ENCODE measurements around the gene VPS4B. TPM values are rescaled to one million over a fixed set of nuclear protein-coding genes. Genes with fewer than 3 reads are reported as not detected.

VPS4B gene
- total RNA-seq = 10 to 100 TPM; 19.0 to 37.2 (median 28.9) TPM
- 10 to 100 TPM in 1 of 2 donors, 1 to 10 TPM in 1; 4.8 to 12.1 TPM for polyA plus RNA-seq

DNA sequence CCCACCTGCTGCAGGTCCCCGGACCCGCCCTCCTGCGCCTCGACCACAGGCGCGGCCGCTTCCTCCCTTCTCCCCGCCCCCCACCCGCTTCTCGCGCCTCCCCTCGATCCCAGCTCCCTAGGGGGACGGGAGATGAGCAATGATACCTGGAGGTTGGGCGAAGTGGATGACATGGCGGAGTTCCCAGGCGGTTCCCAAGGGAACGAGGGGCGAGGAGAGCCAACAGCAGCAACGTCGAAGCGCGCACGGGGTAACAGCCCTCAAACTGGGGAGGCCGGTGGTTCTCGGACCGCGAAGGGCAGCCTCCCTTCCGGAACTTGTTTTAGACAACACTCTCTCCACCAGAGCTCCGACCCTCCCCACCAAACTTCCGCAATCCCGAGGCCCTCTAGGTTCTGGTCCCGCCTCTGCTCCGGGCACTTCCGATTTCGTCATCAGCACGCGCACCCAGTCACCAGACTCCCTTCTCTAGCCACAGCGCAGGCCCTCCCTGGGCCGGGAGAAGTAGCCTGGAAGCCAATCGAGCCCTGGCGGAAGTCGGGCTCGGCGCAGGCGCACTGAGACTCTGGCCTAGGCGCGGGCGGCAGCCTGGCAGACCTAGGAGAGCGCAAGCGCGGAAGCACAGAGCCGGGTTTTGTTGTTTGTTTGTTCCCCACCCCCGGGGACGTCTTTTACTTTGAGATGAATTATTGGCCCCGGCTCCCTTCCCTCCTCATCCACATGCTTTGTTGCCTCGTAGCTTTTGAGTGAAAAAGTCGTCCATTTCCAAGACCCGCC is at the start of gene VPS4B:
VPS4B (minus strand) TSS at position 390 of the 777 bp plus-strand sequence; CDS start at position 173, 217 bp downstream.
- Histone ChIP-seq H3K27ac (peak within 1 kb of the TSS; percentile 77 to 94 (median 80)), H3K4me3 (peak within 1 kb of the TSS; percentile 74 to 96 (median 86)), H3K9me3 (no peaks in the 10 kb centered on the region), H3K36me3 (no peaks in the 10 kb centered on the region), H3K4me1 (peaks cover 0 to 8% (median 4%) of the 10 kb centered on the region in 3 donors), H3K27me3 (no peaks in the 10 kb centered on the region)
- peak; percentile 98 for FAIRE-seq
- peak; percentile 98 to 100 (median 99) for DNase-seq
- ATAC-seq = peak; percentile 98 to 99 (median 98)
- intact Hi-C loops (cut with DNase I) = no loop called here
- TF ChIP-seq, protein P1, sequence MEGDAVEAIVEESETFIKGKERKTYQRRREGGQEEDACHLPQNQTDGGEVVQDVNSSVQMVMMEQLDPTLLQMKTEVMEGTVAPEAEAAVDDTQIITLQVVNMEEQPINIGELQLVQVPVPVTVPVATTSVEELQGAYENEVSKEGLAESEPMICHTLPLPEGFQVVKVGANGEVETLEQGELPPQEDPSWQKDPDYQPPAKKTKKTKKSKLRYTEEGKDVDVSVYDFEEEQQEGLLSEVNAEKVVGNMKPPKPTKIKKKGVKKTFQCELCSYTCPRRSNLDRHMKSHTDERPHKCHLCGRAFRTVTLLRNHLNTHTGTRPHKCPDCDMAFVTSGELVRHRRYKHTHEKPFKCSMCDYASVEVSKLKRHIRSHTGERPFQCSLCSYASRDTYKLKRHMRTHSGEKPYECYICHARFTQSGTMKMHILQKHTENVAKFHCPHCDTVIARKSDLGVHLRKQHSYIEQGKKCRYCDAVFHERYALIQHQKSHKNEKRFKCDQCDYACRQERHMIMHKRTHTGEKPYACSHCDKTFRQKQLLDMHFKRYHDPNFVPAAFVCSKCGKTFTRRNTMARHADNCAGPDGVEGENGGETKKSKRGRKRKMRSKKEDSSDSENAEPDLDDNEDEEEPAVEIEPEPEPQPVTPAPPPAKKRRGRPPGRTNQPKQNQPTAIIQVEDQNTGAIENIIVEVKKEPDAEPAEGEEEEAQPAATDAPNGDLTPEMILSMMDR (IDR thresholded peaks at IDR 0.05) = no peak
- WGBS, 2 donors = 0 to 1% methylated on average over 56 to 58 of the region's 58 CpGs

DNA sequence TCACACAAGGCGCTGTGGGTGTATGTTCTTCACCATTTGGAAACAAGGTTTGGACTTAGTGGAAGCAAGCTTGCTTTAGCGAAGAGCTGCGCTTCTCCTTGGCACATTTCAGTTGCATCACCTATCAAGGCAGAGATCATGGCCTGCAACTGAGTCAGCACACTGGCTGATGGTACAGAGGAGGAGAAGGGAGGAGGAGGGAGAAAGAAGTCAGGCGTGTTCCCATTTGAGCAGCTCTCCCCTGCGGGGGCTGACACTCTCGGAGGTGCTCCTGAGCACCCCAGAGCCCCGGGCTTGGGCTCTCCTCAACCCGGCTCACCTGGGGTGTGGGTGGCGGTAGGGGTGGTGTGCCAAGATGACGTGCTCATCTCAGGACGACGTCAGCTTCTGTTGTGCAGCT is 48.5 kb upstream of the VPS4B start:
- Histone ChIP-seq H3K36me3 (no peaks in the 10 kb centered on the region), H3K9me3 (no peaks in the 10 kb centered on the region), H3K4me1 (no peaks in the 10 kb centered on the region), H3K27ac (no peak overlapping the region), H3K4me3 (no peak overlapping the region), H3K27me3 (no peaks in the 10 kb centered on the region)
- TF ChIP-seq, protein P1 (IDR thresholded peaks at IDR 0.05) = no peak
- WGBS, 2 donors = 74 to 82% methylated on average over 11 to 12 of the region's 12 CpGs
- FAIRE-seq (no peak), ATAC-seq (no peak), DNase-seq (no peak)
- intact Hi-C loops (cut with DNase I) = no loop called here

DNA sequence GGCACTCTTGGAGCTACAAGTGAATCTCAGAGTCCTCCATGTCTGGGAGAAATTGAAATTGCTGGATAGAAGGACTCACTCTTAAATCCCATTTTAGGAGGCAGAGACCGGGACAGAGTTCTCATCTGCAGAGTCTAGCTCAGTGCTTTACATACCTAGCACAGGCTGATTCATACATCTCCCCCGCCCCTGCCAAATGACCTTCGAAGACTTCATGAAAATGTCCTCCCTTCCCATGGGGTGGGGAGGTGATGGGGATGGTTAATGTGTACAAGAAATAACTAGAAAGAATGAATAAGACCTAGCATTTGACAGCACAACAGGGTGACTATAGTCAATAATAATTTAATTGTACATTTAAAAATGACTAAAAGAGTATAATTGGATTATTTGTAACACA is 46.3 kb upstream of the VPS4B start:
- Histone ChIP-seq H3K27ac (no peak overlapping the region), H3K4me3 (no peak overlapping the region), H3K9me3 (no peaks in the 10 kb centered on the region), H3K4me1 (no peaks in the 10 kb centered on the region), H3K27me3 (no peaks in the 10 kb centered on the region), H3K36me3 (no peaks in the 10 kb centered on the region)
- ATAC-seq (no peak), DNase-seq (no peak), FAIRE-seq (no peak)
- intact Hi-C loops (cut with DNase I) = no loop called here
- TF ChIP-seq, protein P1 (IDR thresholded peaks at IDR 0.05) = no peak
- WGBS, 2 donors = 88 to 93% methylated on average over 3 of the region's 3 CpGs

DNA sequence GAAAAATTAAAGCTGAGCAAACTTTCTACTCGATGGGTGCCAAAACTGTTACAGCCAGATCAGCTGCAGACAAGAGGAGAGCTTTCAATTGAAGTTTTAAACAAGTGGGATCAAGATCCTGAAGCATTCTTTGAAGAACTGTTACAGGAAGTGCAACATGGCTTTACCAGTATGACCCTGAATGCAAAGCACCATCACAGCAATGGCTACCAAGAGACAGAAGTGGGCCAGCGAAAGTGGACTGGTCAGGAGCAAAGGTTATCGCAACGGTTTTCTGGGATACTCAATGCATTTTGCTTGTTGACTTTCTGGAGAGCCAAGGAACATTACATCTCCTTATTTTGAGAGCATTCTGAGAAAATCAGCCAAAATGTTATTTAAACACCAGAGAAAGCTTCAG is 45.4 kb upstream of the VPS4B start:
- Histone ChIP-seq H3K27ac (no peak overlapping the region), H3K9me3 (no peaks in the 10 kb centered on the region), H3K36me3 (no peaks in the 10 kb centered on the region), H3K4me1 (no peaks in the 10 kb centered on the region), H3K27me3 (no peaks in the 10 kb centered on the region), H3K4me3 (no peak overlapping the region)
- TF ChIP-seq, protein P1 (IDR thresholded peaks at IDR 0.05) = no peak
- FAIRE-seq = no peak
- intact Hi-C loops (cut with DNase I) = no loop called here
- ATAC-seq = no peak
- DNase-seq = no peak
- WGBS, 2 donors = 59 to 63% methylated on average over 4 of the region's 4 CpGs

DNA sequence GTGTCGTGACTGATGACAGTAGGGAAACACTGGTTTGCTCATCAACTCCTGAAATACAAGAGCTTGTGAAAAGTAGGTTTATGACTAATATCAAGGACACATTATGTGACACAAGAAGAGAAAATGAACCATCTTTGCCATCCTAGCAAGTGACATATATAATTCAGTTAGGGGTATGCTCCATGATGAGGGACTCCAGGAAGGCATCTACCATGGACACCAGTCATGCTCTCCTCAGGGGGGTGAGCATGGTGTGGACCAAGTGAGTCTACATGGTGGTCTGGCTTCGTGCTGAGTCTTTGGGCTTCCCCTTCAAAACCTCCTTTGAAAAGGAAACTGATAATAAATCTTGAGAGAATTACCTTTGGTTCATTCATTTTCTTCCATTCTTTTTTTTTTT is 42.8 kb upstream of the VPS4B start:
- Histone ChIP-seq H3K27me3 (no peaks in the 10 kb centered on the region), H3K4me1 (no peaks in the 10 kb centered on the region), H3K36me3 (no peaks in the 10 kb centered on the region), H3K9me3 (no peaks in the 10 kb centered on the region), H3K4me3 (no peak overlapping the region), H3K27ac (no peak overlapping the region)
- no peak for FAIRE-seq
- no peak for ATAC-seq
- DNase-seq = no peak
- intact Hi-C loops (cut with DNase I) = no loop called here
- TF ChIP-seq, protein P1 (IDR thresholded peaks at IDR 0.05) = no peak
- WGBS, 2 donors = 72 to 78% methylated on average over 2 of the region's 2 CpGs

Measured in pancreas (tissue), 10 donors.